SU-DHL-6 (cell line): ENCODE results near the gene WDR62.

Experiments
- H2AFZ ChIP-seq: fragments of 200-600 bp; sonication (generic); 2 replicates; pipeline ENCODE4 v1.6.1; 2014; ENCODE audit warnings: low read depth, mild to moderate bottlenecking, moderate library complexity, mixed read lengths, antibody characterized with exemption, low read length; ENCODE audit not compliant: severe bottlenecking
- H3F3A ChIP-seq: fragments of 200-600 bp; shearing (Covaris generic); 2 replicates; pipeline ENCODE4 v1.6.0; 2016; ENCODE audit warnings: antibody characterized with exemption, mild to moderate bottlenecking; ENCODE audit not compliant: insufficient read depth
- H3K27ac ChIP-seq: fragments of 200-600 bp; sonication (generic); 2 replicates; pipeline ENCODE4 v1.5.1; 2016; ENCODE audit warnings: low read depth, mild to moderate bottlenecking, low read length, moderate library complexity, mixed read lengths
- H3K27me3 ChIP-seq: fragments of 200-600 bp; sonication (generic), shearing (Covaris generic); 2 replicates; pipeline ENCODE4 v1.6.0; 2014; ENCODE audit warnings: mild to moderate bottlenecking, low read length
- H3K36me3 ChIP-seq: fragments of 200-600 bp; sonication (generic); 2 replicates; pipeline ENCODE4 v1.6.1; 2014; ENCODE audit warnings: mild to moderate bottlenecking, low read length, mixed read lengths
- H3K4me2 ChIP-seq: fragments of 300-600, 200-600 bp; shearing (Covaris generic), sonication (generic); 2 replicates; pipeline ENCODE4 v1.6.0; 2014; ENCODE audit warnings: low read length, low read depth, mild to moderate bottlenecking; ENCODE audit not compliant: poor library complexity, severe bottlenecking
- H3K4me3 ChIP-seq: fragments of 200-600 bp; sonication (generic); 2 replicates; pipeline ENCODE4 v1.5.1; 2014; ENCODE audit warnings: antibody characterized with exemption, low read length, mild to moderate bottlenecking, mixed read lengths; ENCODE audit not compliant: insufficient read depth, poor library complexity, severe bottlenecking
- H3K79me2 ChIP-seq: fragments of 200-600 bp; sonication (generic); 2 replicates; pipeline ENCODE4 v1.6.1; 2014; ENCODE audit warnings: mild to moderate bottlenecking, low read length, moderate library complexity; ENCODE audit not compliant: insufficient read depth
- H3K9ac ChIP-seq: fragments of 200-600 bp; sonication (generic); 2 replicates; pipeline ENCODE4 v1.7.0; 2014; ENCODE audit warnings: mild to moderate bottlenecking, low read length
- H3K9me2 ChIP-seq: fragments of 200-600 bp; sonication (generic); replicated peaks from 2 replicates; pipeline ENCODE4 v1.6.1; 2014; ENCODE audit warnings: low read length; ENCODE audit not compliant: insufficient read depth
- H3K9me3 ChIP-seq: fragments of 200-600 bp; sonication (generic); 2 replicates; pipeline ENCODE4 v1.6.1; 2014; ENCODE audit warnings: low read length, mixed read lengths; ENCODE audit not compliant: insufficient read depth
- H4K20me1 ChIP-seq: fragments of 200-600 bp; sonication (generic); 2 replicates; pipeline ENCODE4 v1.6.1; 2014; ENCODE audit warnings: low read depth, mild to moderate bottlenecking, antibody characterized with exemption, low read length, moderate library complexity, mixed read lengths
- EZH2phosphoT487 ChIP-seq: fragments of 200-600 bp; sonication (generic), shearing (Covaris generic); conservative IDR thresholded peaks from 2 replicates; pipeline ENCODE4 v1.6.1; 2018; ENCODE audit warnings: mild to moderate bottlenecking, antibody characterized with exemption, low read length, moderate library complexity, mixed read lengths
- TF ChIP-seq, protein P1 (sequence below): fragments of 200-600 bp; sonication (generic); IDR thresholded peaks from one replicate; pipeline ENCODE4 v1.5.1; 2017; ENCODE audit warnings: antibody characterized with exemption, mild to moderate bottlenecking, low read length, moderate library complexity; ENCODE audit not compliant: insufficient read depth, poor library complexity, severe bottlenecking

Gene WDR62

DNA sequence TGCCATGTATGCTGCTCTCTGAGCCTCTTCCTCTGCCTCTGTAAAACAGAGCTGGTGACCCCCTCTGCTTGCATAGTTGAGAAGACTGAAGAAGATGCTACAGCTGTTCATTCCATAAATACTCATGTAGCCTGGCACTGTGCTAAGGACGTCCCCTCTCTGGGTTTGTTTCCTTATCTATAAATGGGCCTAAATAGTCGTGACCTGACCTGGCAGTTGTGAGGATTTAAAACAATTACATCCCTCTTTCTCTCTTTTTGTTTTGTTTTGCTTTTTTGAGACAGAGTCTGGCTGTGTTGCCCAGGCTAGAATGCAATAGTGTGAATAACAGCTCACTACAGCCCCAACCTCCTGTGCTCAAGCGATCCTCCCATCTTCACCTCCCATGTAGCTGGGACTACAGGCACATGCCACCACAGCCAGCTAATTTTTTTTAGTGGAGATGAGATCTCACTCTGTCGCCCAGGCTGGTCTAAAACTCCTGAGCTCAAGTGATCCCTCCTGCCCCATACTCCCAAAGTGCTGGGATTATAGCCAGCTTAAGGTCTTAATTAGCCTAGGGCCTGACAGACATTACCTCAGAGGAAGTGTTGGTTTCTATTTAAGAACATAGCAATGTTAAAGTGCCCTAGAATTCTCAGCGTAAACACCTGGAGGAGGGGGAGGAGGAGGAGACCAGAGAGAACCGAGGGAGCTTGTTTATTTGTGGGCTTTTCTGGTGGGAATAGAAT is 4.6 kb downstream of the WDR62 start:
- Histone ChIP-seq H3K36me3 (no peaks in the 10 kb centered on the region), H3K9me3 (no peaks in the 10 kb centered on the region), H2AFZ (no peak overlapping the region), H3F3A (no peaks in the 10 kb centered on the region), H3K9ac (no peak overlapping the region), H4K20me1 (no peaks in the 10 kb centered on the region; the same call in 1 of the 2 replicates), H3K4me2 (no peak overlapping the region), H3K4me3 (no peak overlapping the region), H3K27me3 (no peaks in the 10 kb centered on the region), H3K9me2 (no peaks in the 10 kb centered on the region), H3K79me2 (peaks cover 60% of the 10 kb centered on the region), H3K27ac (no peak overlapping the region)
- TF ChIP-seq, protein P1, sequence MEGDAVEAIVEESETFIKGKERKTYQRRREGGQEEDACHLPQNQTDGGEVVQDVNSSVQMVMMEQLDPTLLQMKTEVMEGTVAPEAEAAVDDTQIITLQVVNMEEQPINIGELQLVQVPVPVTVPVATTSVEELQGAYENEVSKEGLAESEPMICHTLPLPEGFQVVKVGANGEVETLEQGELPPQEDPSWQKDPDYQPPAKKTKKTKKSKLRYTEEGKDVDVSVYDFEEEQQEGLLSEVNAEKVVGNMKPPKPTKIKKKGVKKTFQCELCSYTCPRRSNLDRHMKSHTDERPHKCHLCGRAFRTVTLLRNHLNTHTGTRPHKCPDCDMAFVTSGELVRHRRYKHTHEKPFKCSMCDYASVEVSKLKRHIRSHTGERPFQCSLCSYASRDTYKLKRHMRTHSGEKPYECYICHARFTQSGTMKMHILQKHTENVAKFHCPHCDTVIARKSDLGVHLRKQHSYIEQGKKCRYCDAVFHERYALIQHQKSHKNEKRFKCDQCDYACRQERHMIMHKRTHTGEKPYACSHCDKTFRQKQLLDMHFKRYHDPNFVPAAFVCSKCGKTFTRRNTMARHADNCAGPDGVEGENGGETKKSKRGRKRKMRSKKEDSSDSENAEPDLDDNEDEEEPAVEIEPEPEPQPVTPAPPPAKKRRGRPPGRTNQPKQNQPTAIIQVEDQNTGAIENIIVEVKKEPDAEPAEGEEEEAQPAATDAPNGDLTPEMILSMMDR: no peak
- TF ChIP-seq EZH2phosphoT487: no peak

DNA sequence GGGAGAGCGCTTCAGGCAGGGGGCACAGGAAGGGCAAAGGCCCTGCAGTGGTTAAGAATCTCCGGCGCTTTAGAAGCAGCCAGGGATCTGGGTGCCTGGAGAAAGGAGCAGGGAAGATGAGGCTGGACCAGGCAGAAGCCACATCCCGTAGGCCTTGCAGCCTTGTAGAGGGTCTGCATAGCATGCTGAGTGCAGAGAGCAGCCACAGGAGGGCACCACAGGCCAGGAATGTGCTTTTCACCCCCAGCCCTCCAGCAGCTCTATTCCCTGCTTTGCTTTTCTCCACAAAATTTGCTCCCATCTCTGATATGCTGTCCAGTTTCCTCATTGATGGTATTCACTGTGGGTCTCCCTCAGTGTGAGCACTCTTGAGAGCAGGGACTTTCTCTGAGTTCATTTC is 5.7 kb downstream of the WDR62 start:
- Histone ChIP-seq H3K27ac (no peak overlapping the region), H3K9me3 (no peaks in the 10 kb centered on the region), H3K4me3 (no peak overlapping the region), H3F3A (no peaks in the 10 kb centered on the region), H3K27me3 (no peaks in the 10 kb centered on the region), H3K79me2 (peaks cover 53% of the 10 kb centered on the region), H3K4me2 (no peak overlapping the region), H2AFZ (no peak overlapping the region), H3K9me2 (no peaks in the 10 kb centered on the region), H4K20me1 (no peaks in the 10 kb centered on the region; the same call in 1 of the 2 replicates), H3K36me3 (no peaks in the 10 kb centered on the region), H3K9ac (no peak overlapping the region)
- TF ChIP-seq, protein P1: no peak
- TF ChIP-seq EZH2phosphoT487: no peak

DNA sequence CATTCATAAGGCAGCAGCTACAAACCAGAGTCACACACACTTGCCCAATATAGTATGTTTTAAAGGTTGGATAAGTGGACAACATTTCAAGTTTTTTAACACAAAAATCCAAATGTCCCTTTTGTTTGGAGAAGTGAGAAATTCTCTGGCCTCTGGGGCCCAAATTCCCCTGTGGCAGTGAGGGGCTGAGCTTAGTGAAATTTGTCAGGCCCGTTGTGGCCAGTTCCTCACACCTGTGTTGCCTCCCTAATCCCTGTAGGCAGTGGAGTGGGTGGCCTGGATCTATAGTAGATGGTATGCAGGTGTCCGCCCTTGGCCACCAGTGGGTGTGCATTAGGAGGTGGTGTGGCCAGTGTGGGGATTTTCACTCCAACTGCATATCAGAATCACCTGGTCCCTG is 6.7 kb downstream of the WDR62 start:
- Histone ChIP-seq H3F3A (no peaks in the 10 kb centered on the region), H3K9ac (no peak overlapping the region), H3K27ac (no peak overlapping the region), H3K79me2 (peaks cover 44% of the 10 kb centered on the region), H3K36me3 (0 out of 2 replicates have a peak, but pooled peaks cover 1% of the 10 kb centered on the region), H3K9me3 (no peaks in the 10 kb centered on the region), H2AFZ (no peak overlapping the region), H3K27me3 (no peaks in the 10 kb centered on the region), H3K4me2 (no peak overlapping the region), H4K20me1 (no peaks in the 10 kb centered on the region; the same call in 1 of the 2 replicates), H3K4me3 (no peak overlapping the region), H3K9me2 (no peaks in the 10 kb centered on the region)
- TF ChIP-seq, protein P1: no peak
- no peak for TF ChIP-seq EZH2phosphoT487
